ENCODE results near the gene SLC37A4. TPM values are rescaled to one million over a fixed set of nuclear protein-coding genes. Genes with fewer than 3 reads are reported as not detected.

The SLC37A4 gene
- 22.0 and 24.0 TPM in 2 replicates for total RNA-seq

GRCh38 chr11:119030329-119031047, at the start of gene SLC37A4:
TSS of gene SLC37A4 (minus strand) at chr11:119030877.

GRCh38 chr11:119067371-119068222, 36.9 kb upstream of the SLC37A4 start, which contains the start of gene VPS11:
TSS of gene VPS11 (plus strand) at chr11:119067818. CDS start at chr11:119067824, 6 bp downstream.

GRCh38 chr11:119057000-119057769, 26.5 kb upstream of the SLC37A4 start, which contains the start of gene HYOU1:
TSS of gene HYOU1 (minus strand) at chr11:119057205. CDS start at chr11:119056160, 1,045 bp downstream.

GRCh38 chr11:119018074-119018938, 12.4 kb downstream of the SLC37A4 start, which contains the start of the genes RPS25 and TRAPPC4:
TSS of gene RPS25 (minus strand) at chr11:119018343. CDS start at chr11:119018284, 59 bp downstream.
TSS of gene TRAPPC4 (plus strand) at chr11:119018766. CDS start at chr11:119018796, 30 bp downstream.

GRCh38 chr11:118997627-118998387, 32.9 kb downstream of the SLC37A4 start, which contains the start of gene CENATAC:
TSS of gene CENATAC (plus strand) at chr11:118998138. CDS start at chr11:118998198, 60 bp downstream.

Other genes with a start within 250 kb of the SLC37A4 start
- gene DDX6, start 239.7 kb downstream of the SLC37A4 start, total RNA-seq = 42.8 and 44.3 TPM in 2 replicates
- not detected in 2 replicates for gene CXCR5, start 147.0 kb downstream of the SLC37A4 start, total RNA-seq
- 23.8 and 25.0 TPM in 2 replicates for gene BCL9L, start 105.0 kb downstream of the SLC37A4 start, total RNA-seq
- 0.30 TPM in 1 of 2 replicates, not detected in the other for gene UPK2, start 74.6 kb downstream of the SLC37A4 start, total RNA-seq
- gene FOXR1, start 59.1 kb downstream of the SLC37A4 start, total RNA-seq = not detected in 2 replicates
- 5.2 and 7.8 TPM in 2 replicates for gene CENATAC, start 32.7 kb downstream of the SLC37A4 start, total RNA-seq
- 2,303 and 2,652 TPM in 2 replicates for gene RPS25, start 12.5 kb downstream of the SLC37A4 start, total RNA-seq
- 85.4 and 97.8 TPM in 2 replicates for gene TRAPPC4, start 12.1 kb downstream of the SLC37A4 start, total RNA-seq
- 214 and 216 TPM in 2 replicates for gene HYOU1, start 26.3 kb upstream of the SLC37A4 start, total RNA-seq
- 14.7 and 17.1 TPM in 2 replicates for gene VPS11, start 36.9 kb upstream of the SLC37A4 start, total RNA-seq
- 22.5 and 29.3 TPM in 2 replicates for gene HMBS, start 54.0 kb upstream of the SLC37A4 start, total RNA-seq
- gene DPAGT1, start 71.0 kb upstream of the SLC37A4 start, total RNA-seq = 27.2 and 32.5 TPM in 2 replicates
- gene C2CD2L, start 76.5 kb upstream of the SLC37A4 start, total RNA-seq = 4.5 and 7.3 TPM in 2 replicates
- gene HINFP, start 90.7 kb upstream of the SLC37A4 start, total RNA-seq = 8.4 and 13.1 TPM in 2 replicates
- gene ABCG4, start 118.2 kb upstream of the SLC37A4 start, total RNA-seq = 0.08 and 0.23 TPM in 2 replicates
- gene NLRX1, start 137.8 kb upstream of the SLC37A4 start, total RNA-seq = 13.6 and 18.8 TPM in 2 replicates
- 0.16 TPM in 1 of 2 replicates, not detected in the other for gene NHERF4, start 154.6 kb upstream of the SLC37A4 start, total RNA-seq
- gene CBL, start 175.5 kb upstream of the SLC37A4 start, total RNA-seq = 13.4 and 17.3 TPM in 2 replicates